Measurements from ENCODE around the gene MLIP.
"Not testable (repeated sequence)": the region's sequence is repeated elsewhere in the genome, so short reads cannot be mapped to it uniquely, and the experiment has no call there.

MLIP gene

DNA sequence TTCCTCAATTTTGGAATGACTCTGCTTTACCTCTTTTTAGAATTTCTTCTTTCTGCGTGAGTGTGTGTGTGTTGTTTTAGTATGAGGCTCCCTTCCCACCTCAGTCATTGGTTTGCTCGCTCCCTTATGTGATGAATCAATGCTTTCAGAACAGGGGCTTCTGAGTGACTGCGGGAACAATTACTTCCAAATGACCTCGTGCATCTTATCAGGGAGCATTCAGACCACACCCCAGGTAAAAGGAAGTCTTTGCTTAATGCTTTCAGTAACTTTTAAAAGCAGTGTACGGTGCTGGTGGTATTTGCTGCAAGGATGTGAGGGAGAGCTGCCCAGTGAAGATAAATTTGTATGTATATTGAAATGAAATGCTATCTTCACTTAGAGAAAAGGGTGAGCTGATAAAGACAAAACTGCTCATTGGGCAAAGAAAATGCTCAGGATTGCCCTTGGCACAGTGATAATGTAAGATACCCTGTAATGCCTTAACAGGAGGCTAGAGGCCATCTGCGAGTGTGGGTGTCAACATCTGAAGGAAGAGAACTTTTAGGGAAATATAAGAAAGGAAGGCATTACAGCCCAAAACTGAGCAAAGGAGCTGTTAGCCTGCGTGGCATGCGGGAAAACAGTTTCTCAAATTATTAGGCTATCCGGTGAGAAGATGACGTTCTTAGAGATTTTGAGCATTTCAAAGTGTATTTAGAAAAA is at the start of gene MLIP:
Gene MLIP, plus strand, starts transcription at position 103 of the 705 bp plus-strand sequence. Its CDS starts 37 bp downstream, at position 140.
- DNase-seq (no peak), ATAC-seq (no peak)

DNA sequence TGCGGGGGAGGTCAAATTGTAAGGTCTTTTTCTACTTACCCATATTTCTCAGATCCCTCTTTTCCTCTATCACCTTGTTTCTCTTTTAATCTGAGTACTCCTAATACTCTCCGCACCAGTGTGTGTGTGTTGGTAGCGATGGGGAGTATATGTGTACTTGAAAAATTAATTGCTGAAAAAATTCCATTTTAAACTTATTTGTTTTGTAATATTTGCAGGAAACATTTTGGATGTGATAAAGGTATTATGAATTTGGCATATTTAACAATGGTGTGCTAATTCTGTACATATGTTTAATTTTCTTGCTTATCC is 48.1 kb upstream of the MLIP start:
- no peak for ATAC-seq
- DNase-seq: no peak

- ATAC-seq (no peak), DNase-seq (no peak)
Observed at GRCh38 chr6:54068694-54069093, 42.5 kb upstream of the MLIP start.

DNA sequence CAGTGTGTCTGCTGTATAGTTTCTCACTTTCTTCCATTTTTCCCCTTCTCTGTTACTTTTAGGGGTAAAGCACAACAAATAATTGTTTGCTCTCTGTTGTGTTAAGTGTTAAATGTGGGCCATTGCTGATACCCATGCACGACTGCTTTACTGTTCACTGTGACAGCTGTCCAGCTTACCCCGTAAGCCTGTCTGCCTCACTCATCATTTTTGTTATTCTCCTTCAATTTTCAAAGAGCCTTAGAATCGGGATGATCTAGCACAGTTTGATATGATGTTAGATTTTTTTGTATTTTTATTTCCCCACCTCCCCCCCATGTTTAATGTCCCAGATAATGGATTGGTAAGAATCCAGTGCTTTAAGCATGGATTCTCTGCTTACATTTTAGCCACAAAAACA is 41.2 kb upstream of the MLIP start:
- ATAC-seq: no peak
- no peak for DNase-seq

DNA sequence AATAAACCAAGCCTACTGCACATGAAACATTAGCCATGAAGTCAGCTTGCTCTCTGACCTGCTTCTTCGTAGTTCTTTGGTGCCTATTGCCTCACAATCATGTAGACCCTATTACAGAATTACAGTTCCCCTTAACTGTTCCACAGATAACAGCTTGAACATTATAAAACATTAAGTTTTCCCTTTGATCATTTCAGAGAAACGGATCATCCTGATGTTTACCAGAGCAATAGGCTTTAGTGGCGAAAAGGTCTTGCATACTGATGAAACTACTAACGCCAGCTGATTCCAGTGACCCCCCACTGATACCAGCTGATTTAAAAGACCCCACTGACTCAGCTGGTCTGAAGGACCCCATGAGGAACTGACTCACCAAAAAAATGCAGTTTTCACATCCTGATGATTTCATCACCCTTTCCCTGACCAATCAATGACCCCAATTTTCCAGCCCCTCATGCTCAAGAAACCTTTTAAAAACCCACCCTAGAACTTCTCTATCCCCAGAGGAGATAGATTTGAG is 39.4 kb upstream of the MLIP start:
- DNase-seq (no peak), ATAC-seq (no peak)

- DNase-seq (no peak), ATAC-seq (no peak)
Observed at GRCh38 chr6:54072635-54073313, 38.5 kb upstream of the MLIP start.

GRCh38 chr6:54073487-54073886 is 37.8 kb upstream of the MLIP start:
- DNase-seq: no peak
- no peak for ATAC-seq

- ATAC-seq: no peak
Observed at GRCh38 chr6:54074109-54074508, 37.1 kb upstream of the MLIP start.

DNA sequence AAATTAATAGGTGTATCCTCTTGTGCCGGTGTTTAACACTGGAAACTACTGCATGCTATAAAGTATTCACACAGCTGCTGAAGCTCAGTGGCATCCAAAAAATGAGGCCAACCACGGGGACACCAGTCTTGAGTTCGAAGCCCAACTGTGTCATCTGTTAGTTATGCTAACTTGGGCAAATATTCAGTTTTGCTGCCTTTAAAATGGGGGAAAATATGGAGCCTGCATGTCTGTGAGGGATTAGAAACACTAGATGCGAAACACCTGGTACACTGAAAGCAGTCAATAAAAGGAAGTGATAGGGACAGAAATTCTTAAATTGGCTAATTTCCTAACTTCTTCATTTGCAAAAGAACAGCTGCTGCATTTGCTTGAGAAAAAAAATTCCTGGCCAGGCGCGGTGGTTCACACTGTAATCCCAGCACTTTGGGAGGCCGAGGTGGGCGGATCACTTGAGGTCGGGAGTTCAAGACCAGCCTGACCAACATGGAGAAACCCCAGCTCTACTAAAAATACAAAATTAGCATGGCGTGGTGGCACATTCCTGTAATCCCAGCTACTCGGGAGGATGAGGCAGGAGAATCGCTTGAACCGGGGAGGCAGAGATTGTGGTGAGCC is 36.6 kb upstream of the MLIP start:
- ATAC-seq (no peak), DNase-seq (no peak)

More at GRCh38 chr6:54074109-54074508, 37.1 kb upstream of the MLIP start:
- DNase-seq: no peak

GRCh38 chr6:54076159-54076789 is 35.0 kb upstream of the MLIP start:
- DNase-seq (no peak), ATAC-seq (no peak)

DNA sequence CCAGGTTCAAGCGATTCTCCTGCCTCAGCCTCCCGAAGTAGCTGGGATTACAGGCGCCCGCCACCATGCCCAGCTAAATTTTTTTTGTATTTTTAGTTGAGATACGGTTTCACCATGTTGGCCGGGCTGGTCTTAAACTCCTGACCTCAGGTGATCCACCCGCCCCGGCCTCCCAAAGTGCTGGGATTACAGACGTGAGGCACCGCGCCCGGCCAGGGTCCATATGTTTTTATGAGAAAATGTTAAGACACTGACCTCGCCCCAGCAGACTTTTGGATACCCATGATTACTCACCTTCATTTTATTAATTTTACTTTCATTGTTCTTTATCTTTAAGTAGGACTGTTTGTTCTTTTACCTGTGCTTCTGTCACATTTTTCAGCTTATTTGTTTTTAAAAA is 29.7 kb upstream of the MLIP start:
- DNase-seq, ATAC-seq: not testable (repeated sequence)

- no peak for DNase-seq
- no peak for ATAC-seq
Observed at GRCh38 chr6:54083287-54083686, 28.0 kb upstream of the MLIP start.

DNA sequence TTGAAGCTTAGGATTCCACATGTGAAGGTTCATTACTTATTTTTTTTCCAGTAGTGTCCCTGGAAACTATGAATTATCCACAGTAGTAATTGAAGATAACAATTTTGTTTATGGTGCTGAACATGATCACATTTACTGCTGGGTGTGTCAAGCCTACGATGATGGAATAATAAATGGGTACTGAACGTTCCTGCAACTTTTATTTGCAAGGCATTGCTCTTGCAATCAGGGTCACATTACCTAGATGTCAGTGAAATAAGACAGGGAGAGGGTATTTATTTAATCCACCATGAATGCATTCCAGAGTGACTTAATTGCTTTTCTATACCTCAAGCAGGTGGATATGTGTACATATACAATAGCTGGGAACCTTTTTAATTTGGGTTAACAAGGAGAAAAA is 27.0 kb upstream of the MLIP start:
- ATAC-seq: no peak

GRCh38 chr6:54085047-54085446 is 26.2 kb upstream of the MLIP start:
- ATAC-seq: no peak

More for the DNA sequence above, 27.0 kb upstream of the MLIP start:
- DNase-seq: no peak

GRCh38 chr6:54085541-54085940 is 25.7 kb upstream of the MLIP start:
- DNase-seq (no peak), ATAC-seq (no peak)

More at GRCh38 chr6:54085047-54085446, 26.2 kb upstream of the MLIP start:
- no peak for DNase-seq

DNA sequence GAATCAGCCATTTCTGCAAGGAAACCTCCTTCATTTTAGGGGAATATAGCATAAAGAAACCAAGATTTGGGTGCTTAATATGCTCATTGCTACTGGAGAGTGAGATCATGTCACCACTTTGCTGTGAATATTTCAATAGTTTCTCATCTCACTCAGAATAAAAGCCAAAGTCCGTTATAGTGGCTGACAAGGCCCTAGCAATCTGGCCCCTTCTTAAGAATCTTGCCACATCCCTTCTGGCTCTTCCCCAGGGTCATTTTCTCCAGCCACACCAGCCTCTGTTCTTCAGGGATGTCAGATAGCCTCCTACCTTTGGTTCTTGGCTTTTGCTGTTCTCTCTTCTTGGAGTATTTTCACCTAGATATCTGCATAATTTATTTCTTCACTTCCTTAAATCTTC is 24.8 kb upstream of the MLIP start:
- no peak for ATAC-seq
- no peak for DNase-seq

DNA sequence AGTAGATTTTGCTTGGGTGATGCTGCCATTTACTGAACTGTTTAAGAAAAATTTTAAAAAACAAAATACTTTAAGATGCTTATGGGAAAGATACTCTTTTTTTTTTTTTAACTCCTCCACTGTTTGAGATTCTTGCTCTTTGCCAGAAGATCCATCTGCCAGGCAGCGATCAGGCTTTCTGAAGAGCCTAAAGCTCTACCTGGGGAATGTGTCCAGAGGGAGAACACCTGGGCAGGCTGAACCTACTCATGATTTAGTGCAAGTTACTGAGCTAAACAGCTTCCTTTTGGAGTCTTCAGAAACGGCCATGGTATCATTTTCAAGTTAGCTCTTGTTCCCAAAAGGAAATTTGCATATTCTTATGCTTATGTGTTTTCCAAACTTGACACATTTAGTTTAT is 23.5 kb upstream of the MLIP start:
- ATAC-seq: no peak
- DNase-seq: no peak

- no peak for DNase-seq
- no peak for ATAC-seq
Observed at GRCh38 chr6:54093326-54093948, 17.8 kb upstream of the MLIP start.

- DNase-seq (no peak), ATAC-seq (no peak)
Observed at GRCh38 chr6:54094293-54094692, 16.9 kb upstream of the MLIP start.

- ATAC-seq (no peak), DNase-seq (no peak)
Observed at GRCh38 chr6:54094786-54095185, 16.5 kb upstream of the MLIP start.

- ATAC-seq (no peak), DNase-seq (no peak)
Observed at GRCh38 chr6:54095723-54096122, 15.5 kb upstream of the MLIP start.

DNA sequence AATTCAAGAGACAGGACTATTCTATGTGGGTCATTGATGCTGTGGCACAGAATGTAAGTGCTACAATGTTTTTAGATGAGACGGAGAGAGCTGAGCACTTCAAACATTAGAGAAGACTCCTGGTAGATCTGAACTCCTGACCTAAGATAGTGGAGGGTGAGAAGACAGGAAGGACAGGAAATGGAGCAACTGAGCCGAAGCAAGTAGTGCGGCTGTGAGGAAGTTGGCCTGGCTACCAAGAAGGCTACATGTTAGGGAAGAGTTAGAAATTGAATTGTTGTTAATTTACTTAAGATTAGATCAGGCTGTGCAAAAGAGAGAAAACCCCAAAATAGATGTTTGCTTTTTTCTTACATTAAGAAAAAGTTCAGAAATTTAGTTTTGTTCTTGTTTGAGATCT is 14.4 kb upstream of the MLIP start:
- ATAC-seq: no peak

More for the DNA sequence above, 14.4 kb upstream of the MLIP start:
- no peak for DNase-seq

Data from stimulated activated naive CD8-positive, alpha-beta T cell treated with anti-CD3 and anti-CD28 coated beads, Interleukin-15, Interleukin-2, amounts not matched to agents 100 U/mL and 50 U/mL, for 24 hours (primary cell).